ENCODE measurements around the gene IRF8. TPM values are rescaled to one million over a fixed set of nuclear protein-coding genes. Genes with fewer than 3 reads are reported as not detected.

IRF8 gene
- total and polyA plus RNA-seq, 2 of the 4 experiments (the other 2 are of a cell fraction): not detected

GRCh38 chr16:85960486-85961046, 61.6 kb downstream of the IRF8 start:
- Histone ChIP-seq H3K18ac (ENCODE audit: low read depth, low read length) (no peak overlapping the region), H3K9me1 (ENCODE audit: insufficient read depth, low read length) (no peaks in the 10 kb centered on the region), H4K5ac (ENCODE audit: low read depth, low read length) (no peak overlapping the region), H4K20me1 (ENCODE audit: insufficient read depth, low read length) (no peaks in the 10 kb centered on the region), H3K9me3 (ENCODE audit: control insufficient read depth, insufficient read depth, low read length) (no peaks in the 10 kb centered on the region), H3K56ac (ENCODE audit: extremely low read depth, insufficient read depth, low read length) (no peak overlapping the region), H2BK20ac (ENCODE audit: low read depth, low read length) (no peak overlapping the region), H2AK5ac (ENCODE audit: low read depth, low read length) (no peak overlapping the region), H2AK9ac (replicated peaks; ENCODE audit: low read depth, low read length, poor library complexity) (no peak overlapping the region), H3K4ac (ENCODE audit: low read depth, low read length) (no peak overlapping the region), H3K23ac (ENCODE audit: low read depth, low read length) (no peak overlapping the region), H3K27ac (ENCODE audit: insufficient read depth, low read length) (no peak overlapping the region), H2BK120ac (ENCODE audit: low read depth, low read length) (no peak overlapping the region), H3K9ac (ENCODE audit: low read depth, low read length) (no peak overlapping the region), H3K79me1 (ENCODE audit: low read depth in 1 of 2, low read length in 2 of 2) (no peaks in the 10 kb centered on the region), H2AFZ (replicated peaks; ENCODE audit: low read length, poor library complexity) (no peak overlapping the region), H3K27me3 (ENCODE audit: control insufficient read depth, insufficient read depth, low read length) (peaks cover 71% of the 10 kb centered on the region), H3K4me3 (ENCODE audit: insufficient read depth, low read depth, low read length) (no peak overlapping the region), H3K4me1 (ENCODE audit: control insufficient read depth, insufficient read depth, low read length) (no peaks in the 10 kb centered on the region), H2BK5ac (ENCODE audit: low read depth, low read length, poor library complexity, severe bottlenecking) (no peak overlapping the region), H3K14ac (replicated peaks; ENCODE audit: low read depth, low read length) (no peak overlapping the region), H3K4me2 (ENCODE audit: low read depth, low read length) (no peak overlapping the region), H4K8ac (ENCODE audit: low read depth in 2 of 2, low read length in 2 of 2) (no peak overlapping the region), H3K36me3 (ENCODE audit: control insufficient read depth, insufficient read depth, low read length) (no peaks in the 10 kb centered on the region), H2BK15ac (ENCODE audit: low read depth, low read length) (no peak overlapping the region), H4K91ac (ENCODE audit: insufficient read depth, low read depth, low read length) (no peak overlapping the region)
- ATAC-seq (ENCODE audit: low read depth) (no peak), DNase-seq (no peak)
- 100% methylated on average over 1 of the region's 10 CpGs; no CpG with 5 or more reads in 1 of the 2 experiments for WGBS, 2 experiments (ENCODE audit: extremely low coverage in 2 of 2, insufficient read length in 1 of 2)
- intact Hi-C loops (cut with micrococcal nuclease) (no loop called here), in situ Hi-C loops (cut with MboI; ENCODE audit: low sequenced_read_pairs) (no loop called here), dilution Hi-C loops (cut with HindIII; ENCODE audit: low sequenced_read_pairs, unreplicated experiment) (no loop called here)
- ChIA-PET CTCF (no interaction called here), POLR2A (ENCODE audit: unreplicated experiment) (no interaction called here)
- BruUV-seq (replicated peaks): no TSS peak
- no peak for TF ChIP-seq CHD1 (IDR thresholded peaks at IDR 0.05; ENCODE audit: low read depth, low read length)
- TF ChIP-seq BHLHE40 (IDR thresholded peaks at IDR 0.05; ENCODE audit: low read depth, low read length): no peak
- TF ChIP-seq CTCF (conservative IDR thresholded peaks at IDR 0.05; ENCODE audit: low read depth, low read length): no peak
